Vagina (tissue), 2 donors: ENCODE measurements around the gene PHF14.

ENCODE experiments used
- CTCF ChIP-seq, 3 experiments: fragments of 450-650 bp in 2 of 3; fragments of 200-600 bp in 1 of 3; sonication (generic) in 1 of 3; IDR thresholded peaks; one replicate each; pipeline ENCODE4 v1.5.1; 2017 to 2019; ENCODE audit warnings: antibody characterized with exemption in 3 of 3, mild to moderate bottlenecking in 2 of 3, moderate library complexity in 2 of 3
- POLR2A ChIP-seq, 2 donors: fragments of 450-650 bp; IDR thresholded peaks; one replicate each; pipeline ENCODE4 v1.6.1; 2017; ENCODE audit warnings: antibody characterized with exemption in 2 of 2, mild to moderate bottlenecking in 2 of 2, moderate library complexity in 2 of 2
- POLR2AphosphoS5 ChIP-seq, 2 donors: sonication (generic); formaldehyde crosslinking; IDR thresholded peaks; one replicate each; pipeline ENCODE4 v1.9.0; 2017; ENCODE audit warnings: antibody characterized with exemption in 2 of 2, mild to moderate bottlenecking in 2 of 2, low read depth in 1 of 2; ENCODE audit not compliant: insufficient read depth in 1 of 2

GRCh38 chr7:11208883-11209465 lies 235.3 kb downstream of the PHF14 start:
- TF ChIP-seq CTCF (IDR thresholded peaks at IDR 0.05) (no peak), POLR2A (IDR thresholded peaks at IDR 0.05) (no peak), POLR2AphosphoS5 (IDR thresholded peaks at IDR 0.05; ENCODE audit: insufficient read depth in 1 of 2, low read depth in 1 of 2) (no peak)
